Glutamatergic neuron (in vitro differentiated cells): Measurements from ENCODE around the gene ZNF554. TPM values are rescaled to one million over a fixed set of nuclear protein-coding genes. Genes with fewer than 3 reads are reported as not detected.

Source experiments
- DNase-seq: peaks from one replicate; pipeline ENCODE4 v3.0.0; 2022
- H3K27ac Mint-ChIP-seq: one replicate; pipeline ENCODE4 v1.8.0; 2020; ENCODE audit warnings: mild to moderate bottlenecking, mixed read lengths, inconsistent platforms; ENCODE audit not compliant: unreplicated experiment
- H3K27me3 Mint-ChIP-seq: one replicate; pipeline ENCODE4 v1.8.0; 2020; ENCODE audit warnings: mild to moderate bottlenecking, moderate library complexity, mixed read lengths, inconsistent platforms; ENCODE audit not compliant: unreplicated experiment
- H3K36me3 Mint-ChIP-seq: one replicate; pipeline ENCODE4 v1.8.0; 2020; ENCODE audit warnings: mild to moderate bottlenecking, mixed read lengths, inconsistent platforms; ENCODE audit not compliant: unreplicated experiment
- H3K4me1 Mint-ChIP-seq: one replicate; pipeline ENCODE4 v1.8.0; 2020; ENCODE audit warnings: mild to moderate bottlenecking, low read depth, mixed read lengths, inconsistent platforms; ENCODE audit not compliant: unreplicated experiment
- H3K4me3 Mint-ChIP-seq: one replicate; pipeline ENCODE4 v1.8.0; 2020; ENCODE audit warnings: mild to moderate bottlenecking, mixed read lengths, inconsistent platforms; ENCODE audit not compliant: unreplicated experiment
- H3K9me3 Mint-ChIP-seq: one replicate; pipeline ENCODE4 v1.8.0; 2020; ENCODE audit warnings: mild to moderate bottlenecking, moderate library complexity, mixed read lengths, inconsistent platforms; ENCODE audit not compliant: unreplicated experiment
- total RNA-seq: library from RNA; stranded (reverse); fragmentation: NEBNext Ultra II Directional; extraction: Animal tissue kit (Norgen Biotek cat#: 25700); gene quantifications from one replicate; pipeline ENCODE4 v1.2.1, GENCODE V29; 2021; ENCODE audit not compliant: unreplicated experiment
- TF ChIP-seq, protein P1 (sequence below): fragments of 200-600 bp; sonication (generic); IDR thresholded peaks from one replicate; pipeline ENCODE4 v1.5.0; 2021; ENCODE audit not compliant: partially characterized antibody, unreplicated experiment

ZNF554 gene
- total RNA-seq, 1 donor from 2014 or later, result 5.8 TPM

DNA sequence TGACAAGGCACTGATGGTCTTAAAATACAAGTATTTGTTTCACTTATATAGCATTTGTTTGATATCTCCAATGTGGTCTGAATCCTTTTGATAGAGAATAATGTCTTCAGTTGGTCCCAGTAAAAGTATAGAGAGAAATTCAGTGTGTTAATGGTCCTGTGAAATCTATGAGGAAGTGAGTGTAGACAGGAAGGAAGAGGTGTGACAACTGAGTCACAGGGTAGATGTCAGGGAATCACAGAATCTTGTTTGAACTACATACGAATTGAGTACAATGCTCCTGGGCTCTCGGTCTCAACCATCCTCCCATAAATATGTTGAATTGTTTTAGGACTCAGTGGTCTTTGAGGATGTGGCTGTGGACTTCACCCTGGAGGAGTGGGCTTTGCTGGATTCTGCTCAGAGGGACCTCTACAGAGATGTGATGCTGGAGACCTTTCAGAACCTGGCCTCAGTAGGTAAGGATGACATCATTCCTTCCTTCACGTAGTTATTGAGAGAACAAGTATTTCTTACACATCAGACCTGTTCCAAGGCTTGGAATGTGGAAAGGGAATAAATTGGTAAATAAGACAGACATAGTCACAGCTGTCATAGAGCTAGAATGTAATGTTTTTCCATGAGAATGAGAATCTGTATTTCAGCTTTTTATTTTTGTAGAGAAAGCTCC is 30.7 kb downstream of the ZNF554 start:
- H3K27me3 Mint-ChIP-seq, result peaks cover 2% of the 10 kb centered on the region
- no peak overlapping the region for H3K4me3 Mint-ChIP-seq
- peaks cover 58% of the 10 kb centered on the region for H3K36me3 Mint-ChIP-seq
- DNase-seq, result no peak
- peaks cover 33% of the 10 kb centered on the region for H3K9me3 Mint-ChIP-seq
- no peaks in the 10 kb centered on the region for H3K4me1 Mint-ChIP-seq
- no peak overlapping the region for H3K27ac Mint-ChIP-seq
- TF ChIP-seq, protein P1, sequence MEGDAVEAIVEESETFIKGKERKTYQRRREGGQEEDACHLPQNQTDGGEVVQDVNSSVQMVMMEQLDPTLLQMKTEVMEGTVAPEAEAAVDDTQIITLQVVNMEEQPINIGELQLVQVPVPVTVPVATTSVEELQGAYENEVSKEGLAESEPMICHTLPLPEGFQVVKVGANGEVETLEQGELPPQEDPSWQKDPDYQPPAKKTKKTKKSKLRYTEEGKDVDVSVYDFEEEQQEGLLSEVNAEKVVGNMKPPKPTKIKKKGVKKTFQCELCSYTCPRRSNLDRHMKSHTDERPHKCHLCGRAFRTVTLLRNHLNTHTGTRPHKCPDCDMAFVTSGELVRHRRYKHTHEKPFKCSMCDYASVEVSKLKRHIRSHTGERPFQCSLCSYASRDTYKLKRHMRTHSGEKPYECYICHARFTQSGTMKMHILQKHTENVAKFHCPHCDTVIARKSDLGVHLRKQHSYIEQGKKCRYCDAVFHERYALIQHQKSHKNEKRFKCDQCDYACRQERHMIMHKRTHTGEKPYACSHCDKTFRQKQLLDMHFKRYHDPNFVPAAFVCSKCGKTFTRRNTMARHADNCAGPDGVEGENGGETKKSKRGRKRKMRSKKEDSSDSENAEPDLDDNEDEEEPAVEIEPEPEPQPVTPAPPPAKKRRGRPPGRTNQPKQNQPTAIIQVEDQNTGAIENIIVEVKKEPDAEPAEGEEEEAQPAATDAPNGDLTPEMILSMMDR, result no peak

DNA sequence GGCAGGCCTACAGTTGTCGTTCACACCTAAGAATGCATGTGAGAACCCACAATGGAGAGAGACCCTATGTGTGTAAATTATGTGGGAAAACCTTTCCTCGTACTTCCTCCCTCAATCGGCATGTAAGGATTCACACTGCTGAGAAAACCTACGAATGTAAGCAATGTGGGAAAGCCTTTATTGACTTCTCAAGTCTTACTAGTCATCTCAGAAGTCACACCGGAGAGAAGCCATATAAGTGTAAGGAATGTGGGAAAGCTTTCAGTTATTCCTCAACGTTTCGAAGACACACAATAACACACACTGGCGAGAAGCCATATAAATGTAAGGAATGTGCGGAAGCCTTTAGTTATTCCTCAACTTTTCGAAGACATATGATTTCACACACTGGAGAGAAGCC is 32.9 kb downstream of the ZNF554 start:
- no peaks in the 10 kb centered on the region for H3K4me1 Mint-ChIP-seq
- H3K4me3 Mint-ChIP-seq, result no peak overlapping the region
- TF ChIP-seq, protein P1, result no peak
- peaks cover 2% of the 10 kb centered on the region for H3K27me3 Mint-ChIP-seq
- H3K27ac Mint-ChIP-seq, result no peak overlapping the region
- H3K36me3 Mint-ChIP-seq, result peaks cover 57% of the 10 kb centered on the region
- peaks cover 31% of the 10 kb centered on the region for H3K9me3 Mint-ChIP-seq
- DNase-seq, result no peak

DNA sequence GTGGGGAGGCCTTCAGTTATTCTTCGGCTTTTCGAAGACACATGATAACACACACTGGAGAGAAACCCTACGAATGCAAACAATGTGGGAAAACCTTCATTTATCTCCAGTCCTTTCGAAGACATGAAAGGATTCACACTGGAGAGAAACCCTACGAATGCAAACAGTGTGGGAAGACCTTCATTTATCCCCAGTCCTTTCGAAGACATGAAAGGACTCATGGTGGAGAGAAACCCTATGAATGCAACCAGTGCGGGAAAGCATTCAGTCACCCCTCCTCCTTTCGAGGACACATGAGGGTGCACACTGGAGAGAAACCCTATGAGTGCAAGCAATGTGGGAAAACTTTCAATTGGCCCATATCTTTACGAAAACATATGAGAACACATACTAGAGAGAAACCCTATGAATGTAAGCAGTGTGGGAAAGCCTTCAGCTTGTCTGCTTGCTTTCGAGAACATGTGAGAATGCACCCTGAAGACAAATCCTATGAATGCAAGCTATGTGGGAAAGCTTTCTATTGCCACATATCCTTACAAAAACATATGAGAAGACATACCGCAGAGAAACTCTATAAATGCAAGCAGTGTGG is 33.4 kb downstream of the ZNF554 start:
- TF ChIP-seq, protein P1, result no peak
- DNase-seq, result no peak
- H3K4me1 Mint-ChIP-seq, result no peaks in the 10 kb centered on the region
- H3K9me3 Mint-ChIP-seq, result peaks cover 31% of the 10 kb centered on the region
- H3K27me3 Mint-ChIP-seq, result peaks cover 2% of the 10 kb centered on the region
- no peak overlapping the region for H3K27ac Mint-ChIP-seq
- peaks cover 58% of the 10 kb centered on the region for H3K36me3 Mint-ChIP-seq
- no peak overlapping the region for H3K4me3 Mint-ChIP-seq

DNA sequence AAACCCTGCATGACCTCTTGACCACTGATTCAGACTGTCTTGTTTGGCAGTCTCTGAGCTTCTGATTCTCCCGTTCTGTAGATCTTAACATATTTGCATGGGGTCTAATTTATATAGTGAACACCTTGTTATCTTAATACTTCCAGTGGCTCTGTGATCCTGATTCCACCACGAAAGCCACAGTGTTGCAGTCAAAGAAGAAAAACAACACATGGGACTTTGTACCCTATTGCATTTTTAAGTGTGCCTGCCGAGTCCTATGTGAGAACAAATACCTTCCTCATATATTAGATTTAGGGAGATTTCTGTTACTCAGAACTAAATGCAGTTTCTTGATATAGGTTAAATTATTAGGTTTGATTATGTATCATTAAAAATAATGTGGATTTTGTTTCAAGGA is 35.2 kb downstream of the ZNF554 start:
- peaks cover 65% of the 10 kb centered on the region for H3K36me3 Mint-ChIP-seq
- no peak for DNase-seq
- TF ChIP-seq, protein P1, result no peak
- peaks cover 32% of the 10 kb centered on the region for H3K9me3 Mint-ChIP-seq
- H3K27me3 Mint-ChIP-seq, result peaks cover 2% of the 10 kb centered on the region
- no peak overlapping the region for H3K4me3 Mint-ChIP-seq
- no peak overlapping the region for H3K27ac Mint-ChIP-seq
- H3K4me1 Mint-ChIP-seq, result no peaks in the 10 kb centered on the region

DNA sequence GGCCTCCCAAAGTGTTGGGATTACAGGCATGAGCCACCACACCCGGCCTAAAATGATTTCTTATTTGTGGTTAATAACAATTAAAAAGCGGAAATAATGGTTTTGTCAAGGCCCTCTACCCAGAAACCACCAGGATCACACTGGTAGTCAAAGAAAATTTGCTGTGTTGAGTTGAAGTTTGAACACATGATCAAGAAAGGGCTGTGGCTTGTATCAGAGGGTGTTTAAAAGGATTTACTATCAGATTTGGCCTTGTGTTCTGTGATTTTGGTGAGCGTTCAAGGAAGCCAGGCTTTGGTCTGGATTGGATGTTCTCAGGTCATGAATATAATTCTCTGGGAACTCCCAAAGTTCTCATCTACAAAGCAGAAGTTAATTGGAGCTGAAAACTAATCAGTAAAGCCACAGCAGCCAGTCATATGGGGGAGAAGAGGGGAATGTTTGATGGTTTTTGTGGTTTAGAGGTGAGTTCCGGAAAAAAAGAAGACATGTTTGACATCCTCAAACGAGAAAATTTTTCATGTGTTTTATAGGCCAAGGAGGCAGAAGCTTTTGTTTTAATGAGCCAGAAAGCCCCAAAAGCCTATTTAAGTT is 36.9 kb downstream of the ZNF554 start:
- TF ChIP-seq, protein P1, result no peak
- H3K36me3 Mint-ChIP-seq, result peaks cover 52% of the 10 kb centered on the region
- H3K4me1 Mint-ChIP-seq, result no peaks in the 10 kb centered on the region
- no peak for DNase-seq
- no peak overlapping the region for H3K4me3 Mint-ChIP-seq
- H3K9me3 Mint-ChIP-seq, result peaks cover 29% of the 10 kb centered on the region
- no peak overlapping the region for H3K27ac Mint-ChIP-seq
- peaks cover 4% of the 10 kb centered on the region for H3K27me3 Mint-ChIP-seq
